GM23338 (cell line): Measurements from ENCODE around the gene CUTC. TPM values are rescaled to one million over a fixed set of nuclear protein-coding genes. Genes with fewer than 3 reads are reported as not detected.
"Not testable (repeated sequence)": the region's sequence is repeated elsewhere in the genome, so short reads cannot be mapped to it uniquely, and the experiment has no call there.

Experiments
- ATAC-seq: fragments of 200-7000 bp; cut with Tn5 transposase; 3 replicates; pipeline ENCODE4 v1.9.1; 2020
- DNase-seq: peaks from one replicate; pipeline ENCODE4 v3.0.0-alpha.2; 2015; ENCODE audit warnings: low spot score
- H2AFZ ChIP-seq: fragments of 200-600 bp; sonication (generic); 2 replicates; pipeline ENCODE4 v1.8.0; 2016; ENCODE audit warnings: antibody characterized with exemption, mild to moderate bottlenecking, moderate library complexity
- H3F3A ChIP-seq: fragments of 200-600 bp; sonication (generic); replicated peaks from 2 replicates; pipeline ENCODE4 v1.8.0; 2017; ENCODE audit warnings: antibody characterized with exemption, mixed run types, low read depth
- H3K27ac ChIP-seq: fragments of 200-600 bp; sonication (generic); 2 replicates; pipeline ENCODE4 v1.6.1; 2016; ENCODE audit warnings: low read depth
- H3K27me3 ChIP-seq: fragments of 200-600 bp; sonication (generic); 2 replicates; pipeline ENCODE4 v1.8.0; 2016; ENCODE audit warnings: mild to moderate bottlenecking, mixed run types, moderate library complexity; ENCODE audit not compliant: insufficient read depth
- H3K36me3 ChIP-seq: fragments of 200-600 bp; sonication (generic); 2 replicates; pipeline ENCODE4 v1.8.0; 2016; ENCODE audit warnings: mild to moderate bottlenecking; ENCODE audit not compliant: insufficient read depth
- H3K4me1 ChIP-seq: fragments of 200-600 bp; sonication (generic); 2 replicates; pipeline ENCODE4 v1.8.0; 2016; ENCODE audit warnings: mild to moderate bottlenecking, moderate library complexity; ENCODE audit not compliant: insufficient read depth
- H3K4me2 ChIP-seq: fragments of 200-600 bp; sonication (generic); 2 replicates; pipeline ENCODE4 v1.7.1; 2017; ENCODE audit warnings: mixed run types
- H3K4me3 ChIP-seq: fragments of 200-600 bp; sonication (generic); 2 replicates; pipeline ENCODE4 v1.6.1; 2016; ENCODE audit warnings: mixed run types
- H3K79me2 ChIP-seq: fragments of 200-600 bp; sonication (generic); replicated peaks from 2 replicates; pipeline ENCODE4 v1.8.0; 2017; ENCODE audit warnings: mild to moderate bottlenecking; ENCODE audit not compliant: insufficient read depth
- H3K9me2 ChIP-seq: fragments of 200-600 bp; sonication (generic); 2 replicates; pipeline ENCODE4 v1.8.0; 2017; ENCODE audit not compliant: insufficient read depth
- H4K20me1 ChIP-seq: fragments of 200-600 bp; sonication (generic); replicated peaks from 2 replicates; pipeline ENCODE4 v1.8.0; 2017; ENCODE audit warnings: mild to moderate bottlenecking; ENCODE audit not compliant: insufficient read depth
- H3K27ac Mint-ChIP-seq: 2 replicates; pipeline ENCODE4 v1.8.0; 2020; ENCODE audit warnings: inconsistent platforms, mild to moderate bottlenecking, moderate library complexity, mixed read lengths
- H3K27me3 Mint-ChIP-seq: 3 replicates; pipeline ENCODE4 v1.8.0; 2022; ENCODE audit warnings: low read depth, mild to moderate bottlenecking, moderate library complexity, mixed read lengths, inconsistent platforms; ENCODE audit not compliant: insufficient read depth, poor library complexity
- H3K36me3 Mint-ChIP-seq: 3 replicates; pipeline ENCODE4 v1.8.0; 2021; ENCODE audit warnings: low read depth, mild to moderate bottlenecking, inconsistent platforms, moderate library complexity, mixed read lengths
- H3K4me1 Mint-ChIP-seq: 3 replicates; pipeline ENCODE4 v1.8.0; 2020; ENCODE audit warnings: mild to moderate bottlenecking, inconsistent platforms, mixed read lengths
- H3K4me3 Mint-ChIP-seq: 3 replicates; pipeline ENCODE4 v1.8.0; 2021; ENCODE audit warnings: moderate library complexity, mild to moderate bottlenecking, inconsistent platforms, mixed read lengths
- H3K9me3 Mint-ChIP-seq: 3 replicates; pipeline ENCODE4 v1.8.0; 2020; ENCODE audit warnings: moderate library complexity, mild to moderate bottlenecking, inconsistent platforms, mixed read lengths
- CREB1 ChIP-seq: fragments of 250-450 bp; sonication (Bioruptor Pico); IDR thresholded peaks from 2 replicates; pipeline ENCODE4 v1.5.0; 2020; ENCODE audit warnings: low read depth, mild to moderate bottlenecking, moderate library complexity
- NANOG ChIP-seq: IDR thresholded peaks from 2 replicates; pipeline ENCODE4 v1.6.1; 2016; ENCODE audit warnings: antibody characterized with exemption, borderline replicate concordance
- POLR2AphosphoS5 ChIP-seq: IDR thresholded peaks from 2 replicates; pipeline ENCODE4 v1.6.1; 2016; ENCODE audit warnings: antibody characterized with exemption, low read depth
- STAT1 ChIP-seq: IDR thresholded peaks from one replicate; pipeline ENCODE4 v1.6.1; 2016; ENCODE audit warnings: antibody characterized with exemption; ENCODE audit not compliant: unreplicated experiment
- ZNF114 ChIP-seq: fragments of 250-450 bp; sonication (Bioruptor Pico); IDR thresholded peaks from 2 replicates; pipeline ENCODE4 v1.5.0; 2020; ENCODE audit warnings: mild to moderate bottlenecking, moderate library complexity
- polyA plus RNA-seq: library from polyadenylated mRNA; unstranded; fragments of >200 nt; fragmentation: Nextera tagmentation; extraction: Ambion mirVana; gene quantifications from 2 replicates; pipeline ENCODE4 v1.2.1, GENCODE V29; 2016
- total RNA-seq: library from RNA; depleted of rRNA; stranded (reverse); fragments of >200 nt; shearing (Covaris generic); gene quantifications from 2 replicates; pipeline ENCODE4 v1.2.3, GENCODE V29; 2014
- TF ChIP-seq, protein P1 (sequence below): IDR thresholded peaks from 2 replicates; pipeline ENCODE4 v1.6.1; 2016; ENCODE audit warnings: antibody characterized with exemption
- TF ChIP-seq, protein P2 (sequence below): IDR thresholded peaks from one replicate; pipeline ENCODE4 v1.6.1; 2018; ENCODE audit warnings: antibody characterized with exemption; ENCODE audit not compliant: unreplicated experiment

Gene CUTC
- total and polyA plus RNA-seq, 2 experiments from 2014 or later, result 20.2 to 30.4 TPM

DNA sequence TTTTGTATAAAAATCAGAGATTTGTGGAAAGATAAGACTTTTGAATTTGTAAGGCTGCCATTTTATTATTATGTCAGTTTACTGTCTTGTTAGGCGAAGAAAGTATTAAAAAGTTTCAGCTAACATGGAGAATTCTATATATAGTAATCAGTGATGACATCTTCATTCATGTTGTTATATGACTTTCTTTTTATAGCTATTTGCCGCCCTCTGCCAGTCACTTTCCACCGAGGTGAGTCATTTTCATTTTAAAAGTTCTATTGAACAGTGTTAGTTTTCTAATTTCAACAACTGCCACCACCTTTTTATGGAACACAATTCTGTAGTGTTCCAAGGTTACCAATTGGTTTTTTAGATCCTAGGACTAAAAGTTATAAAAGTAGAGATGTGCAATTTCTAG lies 11.8 kb downstream of the CUTC start:
- Histone ChIP-seq H2AFZ (no peak overlapping the region), H3F3A (no peaks in the 10 kb centered on the region), H3K4me1 (no peaks in the 10 kb centered on the region), H3K4me2 (no peak overlapping the region), H3K36me3 (peaks cover 80% of the 10 kb centered on the region), H3K27me3 (no peaks in the 10 kb centered on the region), H3K4me3 (no peak overlapping the region), H4K20me1 (peaks cover 14% of the 10 kb centered on the region), H3K79me2 (peaks cover 4% of the 10 kb centered on the region; the same call in 1 of the 2 replicates), H3K27ac (no peak overlapping the region), H3K9me2 (no peaks in the 10 kb centered on the region)
- no peak overlapping the region for H3K27ac Mint-ChIP-seq
- TF ChIP-seq CREB1 (CRISPR knock-in tag) (no peak), STAT1 (no peak), POLR2AphosphoS5 (no peak), ZNF114 (CRISPR knock-in tag) (no peak), NANOG (no peak)
- TF ChIP-seq, protein P1, sequence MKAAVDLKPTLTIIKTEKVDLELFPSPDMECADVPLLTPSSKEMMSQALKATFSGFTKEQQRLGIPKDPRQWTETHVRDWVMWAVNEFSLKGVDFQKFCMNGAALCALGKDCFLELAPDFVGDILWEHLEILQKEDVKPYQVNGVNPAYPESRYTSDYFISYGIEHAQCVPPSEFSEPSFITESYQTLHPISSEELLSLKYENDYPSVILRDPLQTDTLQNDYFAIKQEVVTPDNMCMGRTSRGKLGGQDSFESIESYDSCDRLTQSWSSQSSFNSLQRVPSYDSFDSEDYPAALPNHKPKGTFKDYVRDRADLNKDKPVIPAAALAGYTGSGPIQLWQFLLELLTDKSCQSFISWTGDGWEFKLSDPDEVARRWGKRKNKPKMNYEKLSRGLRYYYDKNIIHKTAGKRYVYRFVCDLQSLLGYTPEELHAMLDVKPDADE, result no peak
- TF ChIP-seq, protein P2, sequence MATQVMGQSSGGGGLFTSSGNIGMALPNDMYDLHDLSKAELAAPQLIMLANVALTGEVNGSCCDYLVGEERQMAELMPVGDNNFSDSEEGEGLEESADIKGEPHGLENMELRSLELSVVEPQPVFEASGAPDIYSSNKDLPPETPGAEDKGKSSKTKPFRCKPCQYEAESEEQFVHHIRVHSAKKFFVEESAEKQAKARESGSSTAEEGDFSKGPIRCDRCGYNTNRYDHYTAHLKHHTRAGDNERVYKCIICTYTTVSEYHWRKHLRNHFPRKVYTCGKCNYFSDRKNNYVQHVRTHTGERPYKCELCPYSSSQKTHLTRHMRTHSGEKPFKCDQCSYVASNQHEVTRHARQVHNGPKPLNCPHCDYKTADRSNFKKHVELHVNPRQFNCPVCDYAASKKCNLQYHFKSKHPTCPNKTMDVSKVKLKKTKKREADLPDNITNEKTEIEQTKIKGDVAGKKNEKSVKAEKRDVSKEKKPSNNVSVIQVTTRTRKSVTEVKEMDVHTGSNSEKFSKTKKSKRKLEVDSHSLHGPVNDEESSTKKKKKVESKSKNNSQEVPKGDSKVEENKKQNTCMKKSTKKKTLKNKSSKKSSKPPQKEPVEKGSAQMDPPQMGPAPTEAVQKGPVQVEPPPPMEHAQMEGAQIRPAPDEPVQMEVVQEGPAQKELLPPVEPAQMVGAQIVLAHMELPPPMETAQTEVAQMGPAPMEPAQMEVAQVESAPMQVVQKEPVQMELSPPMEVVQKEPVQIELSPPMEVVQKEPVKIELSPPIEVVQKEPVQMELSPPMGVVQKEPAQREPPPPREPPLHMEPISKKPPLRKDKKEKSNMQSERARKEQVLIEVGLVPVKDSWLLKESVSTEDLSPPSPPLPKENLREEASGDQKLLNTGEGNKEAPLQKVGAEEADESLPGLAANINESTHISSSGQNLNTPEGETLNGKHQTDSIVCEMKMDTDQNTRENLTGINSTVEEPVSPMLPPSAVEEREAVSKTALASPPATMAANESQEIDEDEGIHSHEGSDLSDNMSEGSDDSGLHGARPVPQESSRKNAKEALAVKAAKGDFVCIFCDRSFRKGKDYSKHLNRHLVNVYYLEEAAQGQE, result no peak
- H3K36me3 Mint-ChIP-seq, result peaks cover 69% of the 10 kb centered on the region
- H3K4me3 Mint-ChIP-seq, result no peak overlapping the region
- DNase-seq (no peak), ATAC-seq (no peak)
- no peaks in the 10 kb centered on the region; the same call in 2 of the 3 replicates for H3K9me3 Mint-ChIP-seq
- H3K4me1 Mint-ChIP-seq, result no peaks in the 10 kb centered on the region
- peaks cover 1% of the 10 kb centered on the region for H3K27me3 Mint-ChIP-seq

DNA sequence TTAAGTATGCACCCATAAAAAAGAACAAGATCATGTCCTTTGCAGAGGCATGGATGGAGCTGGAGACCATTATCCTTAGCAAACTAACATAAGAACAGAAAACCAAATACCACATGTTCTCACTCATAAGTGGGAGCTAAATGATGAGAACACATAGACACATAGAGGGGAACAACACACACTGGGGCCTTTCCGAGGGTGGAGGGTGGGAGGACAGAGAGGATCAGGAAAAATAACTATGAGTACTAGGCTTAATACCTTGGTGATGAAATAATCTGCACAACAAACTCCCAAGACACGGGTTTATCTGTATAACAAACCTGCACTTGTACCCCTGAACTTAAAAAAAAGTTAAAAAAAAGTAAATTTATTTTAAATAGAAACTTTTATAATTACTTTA lies 14.1 kb downstream of the CUTC start:
- peaks cover 55% of the 10 kb centered on the region for H3K36me3 Mint-ChIP-seq
- not testable (repeated sequence) for H3K79me2 ChIP-seq, H3K9me2 ChIP-seq, H3F3A ChIP-seq, H3K9me3 Mint-ChIP-seq, ATAC-seq, H3K27ac ChIP-seq, H3K4me3 ChIP-seq, H2AFZ ChIP-seq, H3K4me1 ChIP-seq, H3K27me3 Mint-ChIP-seq, H3K27ac Mint-ChIP-seq, H3K4me2 ChIP-seq, H3K27me3 ChIP-seq, H4K20me1 ChIP-seq, H3K4me3 Mint-ChIP-seq, H3K4me1 Mint-ChIP-seq, DNase-seq
- H3K36me3 ChIP-seq, result peaks cover 60% of the 10 kb centered on the region
